Measurements from ENCODE around the gene MEPCE.
A peak's percentile ranks its signal among the peaks of the same experiment; 100 is the strongest.
"Not testable (repeated sequence)": the region's sequence is repeated elsewhere in the genome, so short reads cannot be mapped to it uniquely, and the experiment has no call there.

MEPCE gene

GRCh38 chr7:100434297-100435144 is 4.9 kb downstream of the MEPCE start:
- DNase-seq: no peak

- DNase-seq: no peak
These were observed 6.0 kb downstream of the MEPCE start for GRCh38 chr7:100435401-100436304.

- DNase-seq: no peak
These were observed 7.8 kb downstream of the MEPCE start for GRCh38 chr7:100437150-100438100.

- no peak for DNase-seq
These were observed 8.5 kb downstream of the MEPCE start for GRCh38 chr7:100438172-100438571.

- not testable (repeated sequence) for DNase-seq
These were observed 9.1 kb downstream of the MEPCE start for GRCh38 chr7:100438731-100439130.

- DNase-seq: not testable (repeated sequence)
These were observed 9.6 kb downstream of the MEPCE start for GRCh38 chr7:100439244-100439643.

GRCh38 chr7:100441641-100442535 is 12.3 kb downstream of the MEPCE start:
- no peak for DNase-seq

GRCh38 chr7:100443096-100443840 is 13.6 kb downstream of the MEPCE start:
- DNase-seq: no peak

- peak; percentile 35 for DNase-seq
These were observed 15.0 kb downstream of the MEPCE start for GRCh38 chr7:100444311-100445278.

- peak; percentile 46 for DNase-seq
These were observed 16.4 kb downstream of the MEPCE start for GRCh38 chr7:100446040-100446439.

- DNase-seq: not testable (repeated sequence)
These were observed 17.7 kb downstream of the MEPCE start for GRCh38 chr7:100447363-100447762.

- no peak for DNase-seq
These were observed 19.7 kb downstream of the MEPCE start for GRCh38 chr7:100449190-100449795.

GRCh38 chr7:100452513-100452912 is 22.9 kb downstream of the MEPCE start:
- no peak for DNase-seq

GRCh38 chr7:100453854-100454253 is 24.2 kb downstream of the MEPCE start:
- DNase-seq: not testable (repeated sequence)

- no peak for DNase-seq
These were observed 25.6 kb downstream of the MEPCE start for GRCh38 chr7:100455206-100455605.

- no peak for DNase-seq
These were observed 26.9 kb downstream of the MEPCE start for GRCh38 chr7:100456562-100456961.

- DNase-seq: no peak
These were observed 27.4 kb downstream of the MEPCE start for GRCh38 chr7:100457033-100457432.

- DNase-seq: no peak
These were observed 34.6 kb downstream of the MEPCE start, which contains the start of gene SPACDR for GRCh38 chr7:100464210-100464660. SPACDR (minus strand) TSS chr7:100464260; CDS start chr7:100464025, 235 bp downstream.
